ENCODE measurements around the gene PPP2R5D.
"Not testable (repeated sequence)": the region's sequence is repeated elsewhere in the genome, so short reads cannot be mapped to it uniquely, and the experiment has no call there.

Gene PPP2R5D

DNA sequence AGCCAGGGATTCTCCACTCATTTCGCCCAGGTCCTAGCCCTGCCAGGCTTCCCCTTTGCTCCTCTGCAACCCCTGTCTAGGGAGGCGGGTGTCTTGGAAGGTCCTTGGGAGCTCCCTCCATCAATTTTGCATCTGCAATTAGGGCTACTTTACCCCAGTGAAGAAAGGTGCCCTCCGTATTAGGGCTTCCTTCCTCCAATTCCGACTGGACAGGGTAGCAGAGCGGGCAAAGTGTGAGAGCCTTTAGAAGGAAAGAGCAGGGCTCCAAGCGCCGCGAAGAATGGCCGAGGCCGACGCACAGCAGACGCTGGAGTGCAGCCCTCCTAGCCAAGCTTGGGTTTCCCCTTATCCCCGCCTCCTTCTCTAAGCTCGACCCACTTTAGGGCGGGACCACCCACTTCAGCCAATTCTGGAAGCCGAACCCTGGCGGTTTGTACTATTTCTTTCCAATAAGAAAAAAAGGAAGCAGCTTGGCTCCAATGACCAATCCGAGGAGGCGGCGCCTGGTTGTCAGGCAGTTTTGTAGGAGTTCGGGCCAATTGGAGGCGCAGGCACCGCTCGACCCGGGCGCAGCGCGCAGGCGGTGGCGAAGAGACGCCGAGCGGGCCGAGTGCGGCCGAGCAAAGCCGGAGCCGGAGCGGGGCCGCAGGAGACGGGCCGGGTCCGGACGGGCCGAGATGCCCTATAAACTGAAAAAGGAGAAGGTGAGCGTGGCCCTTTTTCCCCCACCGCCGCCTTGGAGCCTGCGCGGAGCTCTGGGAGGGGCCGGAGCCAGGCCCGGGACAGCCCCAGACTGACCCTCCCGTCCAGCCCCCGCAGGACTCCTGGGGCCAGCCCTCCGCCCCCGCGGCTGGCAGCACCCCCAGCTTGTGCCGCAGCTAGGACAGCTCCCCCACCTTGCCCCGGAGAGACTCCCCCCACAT is at the start of gene PPP2R5D:
TSS of gene PPP2R5D (plus strand) at position 570 of the 923 bp plus-strand sequence. CDS start at position 678, 108 bp downstream.
- peak; percentile 99 for DNase-seq (ENCODE audit: low spot score)

DNA sequence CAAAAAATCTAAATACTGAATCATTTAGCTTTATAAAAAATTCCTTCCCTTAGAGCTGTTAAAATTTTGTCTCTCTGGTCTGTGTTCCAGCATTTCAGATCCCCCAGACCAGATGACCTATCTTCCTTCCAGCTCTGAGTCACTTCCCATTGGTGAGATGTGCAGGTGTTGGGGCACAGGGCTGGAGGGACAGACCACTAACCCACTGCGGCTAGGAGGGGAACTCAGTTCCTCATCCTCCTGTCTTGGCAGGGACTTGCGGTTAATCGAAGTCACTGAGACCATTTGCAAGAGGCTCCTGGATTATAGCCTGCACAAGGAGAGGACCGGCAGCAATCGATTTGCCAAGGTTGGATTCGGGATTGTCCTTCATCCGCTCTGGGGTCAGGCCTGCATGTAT is 49.0 kb upstream of the PPP2R5D start:
- DNase-seq (ENCODE audit: low spot score), result no peak

DNA sequence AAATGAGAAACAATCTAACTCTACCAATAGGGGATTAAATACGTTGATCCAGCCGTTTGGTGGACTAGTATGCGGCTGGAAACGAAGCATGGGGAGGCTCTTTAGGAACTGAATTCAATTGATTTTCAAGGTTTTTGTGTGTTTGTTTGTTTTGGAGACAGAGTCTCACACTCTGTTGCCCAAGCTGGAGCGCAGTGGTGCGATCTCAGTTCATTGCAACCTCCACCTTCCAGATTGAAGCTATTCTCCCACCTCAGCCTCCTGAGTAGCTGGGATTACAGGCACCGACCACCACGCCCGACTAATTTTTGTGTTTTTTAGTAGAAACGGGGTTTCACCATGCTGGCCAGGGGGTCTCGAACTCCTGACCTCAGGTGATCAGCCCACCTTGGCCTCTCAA is 48.0 kb upstream of the PPP2R5D start:
- no peak for DNase-seq (ENCODE audit: low spot score)

DNA sequence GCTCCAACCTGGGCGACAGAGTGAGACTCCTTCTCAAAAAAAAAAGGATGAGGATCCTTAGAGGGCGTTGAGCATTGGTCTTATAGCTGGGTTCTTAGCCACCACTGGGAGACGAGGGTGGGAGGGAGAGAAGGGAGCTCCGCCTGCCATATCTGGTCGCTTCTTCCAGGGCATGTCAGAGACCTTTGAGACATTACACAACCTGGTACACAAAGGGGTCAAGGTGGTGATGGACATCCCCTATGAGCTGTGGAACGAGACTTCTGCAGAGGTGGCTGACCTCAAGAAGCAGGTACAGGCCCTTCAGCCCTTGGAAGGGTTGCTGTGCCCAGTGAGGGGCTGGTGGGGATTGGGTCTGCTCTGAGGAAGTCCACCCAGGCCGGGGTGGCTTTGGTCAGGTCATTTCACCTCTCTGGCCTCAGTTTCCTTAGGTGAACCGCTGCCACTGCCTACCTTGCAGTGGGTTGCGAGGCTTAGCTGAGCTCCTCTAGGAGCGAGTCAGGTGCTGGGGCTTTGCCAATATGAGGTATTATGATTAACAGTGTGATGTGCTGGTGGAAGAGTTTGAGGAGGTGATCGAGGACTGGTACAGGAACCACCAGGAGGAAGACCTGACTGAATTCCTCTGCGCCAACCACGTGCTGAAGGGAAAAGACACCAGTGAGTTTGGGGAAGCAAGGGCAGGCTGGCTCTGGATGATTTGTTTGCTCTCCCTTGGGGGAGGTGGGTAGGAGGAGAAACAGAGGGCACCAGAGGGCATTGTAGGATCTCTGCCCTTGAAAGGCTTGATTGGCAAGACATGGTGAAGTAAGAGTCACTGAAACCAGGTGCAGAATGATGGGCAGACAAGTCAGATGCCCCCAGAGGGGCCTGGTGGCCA is 46.6 kb upstream of the PPP2R5D start:
- no peak for DNase-seq (ENCODE audit: low spot score)

DNA sequence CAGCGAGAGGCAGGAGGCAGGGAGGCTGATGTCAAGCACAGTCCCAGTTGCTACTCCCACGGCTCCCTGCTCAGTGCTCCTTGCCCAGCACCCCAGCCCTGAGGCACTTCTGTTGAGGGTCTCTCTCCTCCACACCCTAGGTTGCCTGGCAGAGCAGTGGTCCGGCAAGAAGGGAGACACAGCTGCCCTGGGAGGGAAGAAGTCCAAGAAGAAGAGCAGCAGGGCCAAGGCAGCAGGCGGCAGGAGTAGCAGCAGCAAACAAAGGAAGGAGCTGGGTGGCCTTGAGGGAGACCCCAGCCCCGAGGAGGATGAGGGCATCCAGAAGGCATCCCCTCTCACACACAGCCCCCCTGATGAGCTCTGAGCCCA is 46.0 kb upstream of the PPP2R5D start:
- DNase-seq (ENCODE audit: low spot score), result no peak

DNA sequence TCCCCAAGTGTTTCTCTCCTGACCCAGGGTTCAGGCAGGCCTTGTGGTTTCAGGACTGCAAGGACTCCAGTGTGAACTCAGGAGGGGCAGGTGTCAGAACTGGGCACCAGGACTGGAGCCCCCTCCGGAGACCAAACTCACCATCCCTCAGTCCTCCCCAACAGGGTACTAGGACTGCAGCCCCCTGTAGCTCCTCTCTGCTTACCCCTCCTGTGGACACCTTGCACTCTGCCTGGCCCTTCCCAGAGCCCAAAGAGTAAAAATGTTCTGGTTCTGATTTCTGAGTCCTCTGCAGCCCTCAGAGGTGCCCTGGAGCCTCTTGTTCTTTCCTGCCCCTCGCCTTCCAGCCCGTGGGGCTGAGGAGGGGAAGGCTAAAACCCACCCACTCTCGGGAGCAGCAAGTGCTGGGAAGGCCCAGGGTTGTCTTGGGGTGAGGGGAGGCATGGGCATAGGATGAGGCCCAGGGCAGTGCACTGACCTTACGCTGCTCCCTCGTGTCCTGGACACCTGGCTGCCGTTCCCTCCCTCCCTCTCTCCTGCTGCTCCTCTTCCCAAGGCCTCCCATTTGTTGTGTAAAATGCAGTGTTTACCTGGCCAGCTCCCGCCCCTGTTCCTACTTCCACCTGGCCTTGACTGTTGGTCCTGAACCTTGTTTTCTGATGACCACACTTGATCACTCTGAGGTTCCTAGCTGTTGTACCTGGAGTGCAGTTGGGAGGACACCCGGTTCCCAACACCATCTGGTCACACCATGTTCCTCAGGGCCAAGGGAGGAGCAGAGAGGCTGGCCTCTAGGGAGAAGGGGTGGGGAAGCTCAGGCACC is 45.2 kb upstream of the PPP2R5D start:
- DNase-seq (ENCODE audit: low spot score), result no peak

DNA sequence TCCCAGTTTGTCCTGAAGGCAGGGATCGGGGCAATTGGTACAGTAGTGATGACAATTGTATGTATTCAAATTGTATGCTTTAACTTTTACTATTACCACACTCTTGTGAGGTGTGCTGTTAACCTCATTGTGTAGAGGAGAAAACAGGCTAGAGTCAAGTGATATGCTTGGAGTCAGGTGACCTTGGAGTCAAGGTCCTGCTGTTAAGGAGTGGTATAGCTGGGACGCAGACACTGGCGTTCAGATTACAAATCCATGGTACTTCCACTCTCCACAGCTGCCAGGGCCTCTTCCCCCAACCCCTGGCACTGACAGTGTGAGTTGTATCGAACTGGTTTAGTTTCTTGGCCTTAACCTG is 44.6 kb upstream of the PPP2R5D start:
- no peak for DNase-seq (ENCODE audit: low spot score)

DNA sequence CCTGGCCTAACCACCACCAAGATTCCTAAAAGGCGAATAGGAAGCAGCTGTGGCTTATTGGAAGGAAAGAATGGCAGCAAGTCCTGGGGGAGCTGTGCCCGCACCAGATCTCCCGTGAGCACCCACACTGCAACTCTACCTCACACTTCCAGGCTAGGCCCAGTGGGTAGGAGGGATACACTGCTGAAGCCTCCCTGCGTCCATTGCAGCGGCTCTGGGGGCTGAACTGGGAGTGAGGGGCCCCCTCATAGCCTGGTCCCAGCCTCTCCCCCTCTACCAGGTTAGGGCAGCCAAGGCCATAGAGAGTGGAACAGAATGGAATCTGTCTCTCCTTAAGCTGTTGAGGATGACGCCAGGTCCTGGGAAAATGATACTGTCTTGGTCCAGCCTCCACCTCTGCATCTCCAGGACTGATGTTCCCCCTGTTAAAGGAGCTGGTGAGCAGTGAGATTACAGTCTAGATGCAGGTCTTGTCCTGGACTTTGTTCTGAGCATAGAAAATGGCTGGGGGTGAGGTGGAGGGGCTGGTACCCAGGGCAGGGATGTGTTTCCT is 43.8 kb upstream of the PPP2R5D start:
- DNase-seq (ENCODE audit: low spot score), result no peak

DNA sequence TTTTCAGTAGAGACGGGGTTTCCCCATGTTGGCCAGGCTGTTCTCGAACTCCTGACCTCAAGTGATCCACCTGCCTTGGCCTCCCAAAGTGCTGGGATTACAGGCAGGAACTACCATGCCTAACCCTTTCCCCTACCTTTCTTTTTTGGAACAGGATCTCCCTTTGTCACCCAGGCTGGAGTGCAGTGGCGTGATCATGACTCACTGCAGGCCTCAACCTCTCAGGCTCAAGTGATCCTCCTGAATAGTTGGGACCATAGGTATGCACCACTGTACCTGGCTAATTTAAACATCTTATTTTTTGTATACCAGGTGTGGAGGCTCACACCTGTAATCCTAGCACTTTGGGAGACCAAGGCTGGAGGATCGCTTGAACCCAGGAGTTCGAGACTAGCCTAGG is 43.0 kb upstream of the PPP2R5D start:
- not testable (repeated sequence) for DNase-seq (ENCODE audit: low spot score)

DNA sequence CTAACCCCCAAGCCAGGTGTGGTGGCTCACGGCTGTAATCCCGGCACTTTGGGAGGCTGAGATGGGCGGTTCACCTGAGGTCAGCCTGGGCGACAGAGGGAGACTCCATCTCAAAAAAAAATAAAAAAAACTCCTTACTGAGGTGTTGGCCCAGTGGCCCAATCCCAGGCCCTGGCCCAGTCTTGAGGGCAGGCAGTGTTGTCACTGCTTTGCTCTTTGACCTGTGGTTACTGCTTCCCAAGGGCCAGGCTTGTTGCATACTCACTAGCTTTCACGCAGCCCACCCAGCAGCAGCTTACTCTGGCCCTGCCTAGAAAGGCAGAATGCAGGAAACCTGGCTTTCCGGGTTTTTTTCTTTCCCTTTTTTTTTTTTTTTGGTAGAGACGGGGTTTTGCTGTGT is 41.9 kb upstream of the PPP2R5D start:
- no peak for DNase-seq (ENCODE audit: low spot score)

DNA sequence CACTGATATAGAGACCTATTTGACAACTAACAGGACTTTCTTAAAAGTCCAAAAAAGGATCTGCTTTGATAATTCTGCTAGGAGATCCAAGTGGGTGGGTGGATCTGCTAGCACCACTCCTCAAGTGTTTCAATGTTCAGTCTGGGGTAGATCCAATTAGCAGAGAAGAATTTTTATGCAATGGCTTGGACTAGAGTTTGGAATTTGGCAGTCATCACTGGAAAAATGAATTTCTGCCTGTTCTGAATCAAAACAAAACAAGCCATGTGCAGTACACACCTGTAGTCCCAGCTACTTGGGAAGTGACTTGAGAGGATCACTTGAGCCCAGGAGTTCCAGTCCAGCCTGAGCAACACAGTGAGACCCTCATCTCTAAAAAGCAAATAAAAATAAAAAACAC is 36.4 kb upstream of the PPP2R5D start:
- no peak for DNase-seq (ENCODE audit: low spot score)

DNA sequence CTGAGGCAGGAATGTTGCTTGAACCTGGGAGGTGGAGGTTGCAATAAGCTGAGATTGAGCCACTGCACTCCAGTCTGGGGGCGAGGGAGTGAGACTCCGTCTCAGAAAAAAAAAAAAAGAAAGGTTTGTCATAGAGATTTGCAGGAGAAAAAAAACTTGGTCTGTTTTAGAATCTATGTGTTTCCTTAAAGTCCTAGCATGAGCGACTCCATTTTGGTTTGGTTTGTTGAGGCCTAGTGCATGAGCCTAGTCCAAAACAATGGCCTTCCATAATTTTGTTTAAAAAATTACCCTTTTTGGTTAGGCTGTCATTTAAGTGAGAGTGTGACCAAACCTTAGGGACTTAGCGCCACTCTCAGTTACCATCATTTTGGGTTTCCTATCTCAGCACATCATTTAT is 32.0 kb upstream of the PPP2R5D start:
- no peak for DNase-seq (ENCODE audit: low spot score)

DNA sequence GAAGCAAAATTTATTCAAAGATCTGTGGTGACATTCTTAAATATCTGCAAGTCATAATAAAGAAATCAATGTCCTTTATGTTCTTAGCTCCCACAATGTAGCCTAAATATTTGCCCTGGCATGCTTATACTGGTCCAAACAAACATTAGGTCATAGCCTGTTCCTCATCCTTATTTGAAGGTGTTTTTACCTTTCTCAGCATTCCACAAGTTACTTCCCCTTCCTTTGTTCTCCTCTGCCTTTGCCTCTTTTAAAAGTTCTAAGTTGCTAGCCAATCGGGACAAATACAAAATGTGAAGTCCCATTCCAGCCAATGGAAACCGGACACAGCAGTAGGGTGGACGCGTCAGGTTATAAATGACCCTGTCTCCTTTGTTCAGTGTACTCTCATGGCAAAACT is 30.0 kb upstream of the PPP2R5D start:
- not testable (repeated sequence) for DNase-seq (ENCODE audit: low spot score)

DNA sequence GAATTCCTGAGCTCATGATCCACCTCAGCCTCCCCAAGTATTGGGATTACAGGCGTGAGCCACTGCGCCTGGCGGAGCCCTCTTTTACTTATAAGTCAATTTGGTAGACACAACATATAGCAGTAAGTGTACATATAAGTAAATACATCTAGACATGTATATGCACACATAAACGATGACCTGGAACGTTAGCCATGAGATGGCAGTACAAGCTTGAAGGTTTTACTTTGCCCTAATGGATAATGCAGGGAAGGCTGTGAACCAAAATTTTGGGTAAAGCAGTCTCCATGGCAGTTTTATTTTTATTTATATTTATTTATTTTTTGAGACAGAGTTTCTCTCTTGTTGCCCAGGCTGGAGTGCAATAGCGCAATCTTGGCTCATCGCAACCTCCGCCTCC is 26.2 kb upstream of the PPP2R5D start:
- DNase-seq (ENCODE audit: low spot score), result no peak

DNA sequence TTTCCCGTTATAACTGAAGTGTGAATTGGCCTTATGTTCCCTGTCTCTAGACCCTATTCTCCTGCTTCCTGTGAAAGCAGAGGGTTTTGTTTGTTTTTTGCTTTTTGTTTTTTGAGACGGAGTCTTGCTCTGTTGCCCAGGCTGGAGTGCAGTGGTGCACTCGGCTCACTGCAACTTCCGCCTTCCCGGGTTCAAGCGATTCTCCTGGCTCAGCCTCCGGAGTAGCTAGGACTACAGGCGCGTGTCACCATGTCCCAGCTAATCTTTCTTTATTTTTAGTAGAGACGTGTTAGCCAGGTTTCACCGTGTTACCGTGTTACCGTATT is 24.5 kb upstream of the PPP2R5D start:
- no peak for DNase-seq (ENCODE audit: low spot score)

DNA sequence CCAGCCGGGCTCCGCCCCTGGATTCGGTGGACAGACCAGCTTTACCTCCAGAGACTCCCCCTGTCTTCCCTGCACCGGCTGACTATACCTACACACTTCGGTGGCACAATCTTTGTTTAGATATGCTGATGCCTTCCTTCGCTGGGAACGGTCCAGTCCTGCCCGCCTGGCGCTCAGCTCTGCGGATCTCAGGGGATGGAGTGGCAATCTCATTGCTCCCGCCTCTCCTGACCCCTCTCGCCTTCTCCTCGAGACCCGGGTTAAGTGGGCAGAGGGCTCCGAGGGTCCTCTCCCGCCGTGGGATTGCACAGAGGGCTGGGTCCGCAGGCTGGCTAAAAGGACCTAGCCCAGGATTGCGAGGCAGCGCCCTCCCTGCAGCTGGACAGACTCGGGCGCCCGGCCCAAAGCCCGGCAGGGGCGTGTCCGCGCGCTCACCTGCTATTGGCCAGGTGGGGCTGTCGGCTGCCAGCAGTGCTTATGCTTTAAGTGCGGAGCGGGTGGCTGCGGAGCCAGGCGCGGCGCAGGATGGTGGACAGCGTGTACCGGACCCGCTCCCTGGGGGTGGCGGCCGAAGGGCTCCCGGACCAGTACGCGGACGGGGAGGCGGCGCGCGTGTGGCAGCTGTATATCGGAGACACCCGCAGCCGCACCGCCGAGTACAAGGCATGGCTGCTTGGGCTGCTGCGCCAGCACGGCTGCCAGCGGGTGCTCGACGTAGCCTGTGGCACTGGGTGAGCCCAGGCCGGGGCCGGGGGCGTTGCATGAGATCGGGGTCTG is 23.9 kb upstream of the PPP2R5D start, which contains the start of gene GNMT:
TSS of gene GNMT (plus strand) at position 512 of the 777 bp plus-strand sequence. CDS start at position 526, 14 bp downstream.
- DNase-seq (ENCODE audit: low spot score), result no peak

DNA sequence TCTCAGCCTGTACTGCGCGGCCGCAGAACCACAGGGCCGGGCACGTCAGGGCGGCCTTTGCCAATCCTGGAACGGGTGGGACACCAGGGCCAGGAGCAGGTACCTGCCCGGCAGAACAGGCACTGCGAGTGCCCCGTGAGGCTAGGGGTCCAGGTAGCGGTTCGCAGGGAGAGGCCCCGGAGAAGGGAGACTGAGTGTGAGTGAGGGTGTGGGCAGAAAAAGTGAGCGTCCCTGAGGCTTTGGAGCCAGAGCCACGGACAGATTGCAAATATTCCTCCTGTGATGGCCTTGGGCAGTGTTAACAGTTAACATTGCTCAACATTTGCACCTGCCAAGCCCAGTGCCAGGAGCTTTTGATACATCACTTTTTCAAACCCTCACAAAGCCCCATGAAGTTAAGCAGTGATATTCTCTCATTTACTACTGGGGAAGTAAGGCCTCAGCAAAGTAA is 23.3 kb upstream of the PPP2R5D start:
- no peak for DNase-seq (ENCODE audit: low spot score)

DNA sequence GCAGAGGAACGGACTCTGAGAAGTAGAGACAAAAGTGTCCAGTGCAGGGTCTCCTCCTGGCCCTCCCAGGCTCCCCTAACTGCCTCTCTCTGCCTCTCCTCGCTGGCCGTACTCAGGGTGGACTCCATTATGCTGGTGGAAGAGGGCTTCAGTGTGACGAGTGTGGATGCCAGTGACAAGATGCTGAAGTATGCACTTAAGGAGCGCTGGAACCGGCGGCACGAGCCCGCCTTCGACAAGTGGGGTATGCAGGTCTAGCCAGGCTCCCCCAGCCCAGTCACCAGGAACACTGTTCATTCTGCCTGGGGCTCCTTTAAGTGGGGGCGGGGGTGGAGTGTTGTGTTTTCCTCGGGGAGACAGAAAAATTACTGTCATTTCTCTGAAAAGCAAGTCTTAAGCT is 22.3 kb upstream of the PPP2R5D start:
- no peak for DNase-seq (ENCODE audit: low spot score)

DNA sequence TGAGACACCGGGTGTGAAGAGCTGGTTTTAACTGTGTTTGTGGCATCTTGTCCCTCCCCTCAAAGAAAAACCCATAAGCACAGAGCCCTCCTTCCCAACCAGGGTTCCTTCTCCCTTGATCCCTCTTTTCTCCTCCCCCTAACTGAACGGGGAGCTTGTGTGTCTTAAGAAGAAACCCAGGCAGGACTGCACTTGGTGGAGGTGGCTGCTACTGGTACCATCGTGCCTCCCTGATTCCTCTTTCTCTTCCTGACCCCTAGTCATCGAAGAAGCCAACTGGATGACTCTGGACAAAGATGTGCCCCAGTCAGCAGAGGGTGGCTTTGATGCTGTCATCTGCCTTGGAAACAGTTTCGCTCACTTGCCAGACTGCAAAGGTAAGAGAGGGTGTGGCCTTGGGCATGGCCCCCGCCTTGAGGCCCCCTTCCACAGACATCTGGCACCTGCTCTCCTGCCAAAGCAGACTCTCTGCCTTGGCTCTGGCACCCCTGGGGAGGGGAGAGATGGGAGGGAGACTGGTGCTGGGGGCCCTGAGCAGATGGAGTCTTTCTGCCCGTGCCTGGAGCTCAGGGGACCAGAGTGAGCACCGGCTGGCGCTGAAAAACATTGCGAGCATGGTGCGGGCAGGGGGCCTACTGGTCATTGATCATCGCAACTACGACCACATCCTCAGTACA is 21.7 kb upstream of the PPP2R5D start:
- no peak for DNase-seq (ENCODE audit: low spot score)

DNA sequence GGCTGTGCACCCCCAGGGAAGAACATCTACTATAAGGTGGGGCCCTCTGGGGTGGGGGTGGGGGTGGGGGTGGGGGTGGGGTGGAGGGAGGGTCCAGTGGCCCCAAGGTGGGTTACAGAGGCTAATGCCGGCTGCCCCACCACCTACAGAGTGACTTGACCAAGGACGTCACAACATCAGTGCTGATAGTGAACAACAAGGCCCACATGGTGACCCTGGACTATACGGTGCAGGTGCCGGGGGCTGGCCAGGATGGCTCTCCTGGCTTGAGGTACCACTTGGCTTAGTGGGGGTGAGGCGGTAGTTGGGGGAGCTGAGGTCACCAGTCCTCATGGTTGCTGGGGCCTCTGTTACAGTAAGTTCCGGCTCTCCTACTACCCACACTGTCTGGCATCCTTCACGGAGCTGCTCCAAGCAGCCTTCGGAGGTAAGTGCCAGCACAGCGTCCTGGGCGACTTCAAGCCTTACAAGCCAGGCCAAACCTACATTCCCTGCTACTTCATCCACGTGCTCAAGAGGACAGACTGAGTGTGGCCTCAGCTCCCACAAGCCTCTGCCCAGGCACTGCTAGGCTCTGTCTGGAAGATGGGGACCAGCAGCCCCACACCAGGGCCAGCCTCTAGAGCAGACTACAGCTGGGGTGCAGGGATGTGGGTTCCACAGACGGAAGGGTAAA is 21.1 kb upstream of the PPP2R5D start:
- no peak for DNase-seq (ENCODE audit: low spot score)
